Thymus (tissue), 11 donors: ENCODE data around the gene ASTL. TPM values are rescaled to one million over a fixed set of nuclear protein-coding genes. Genes with fewer than 3 reads are reported as not detected.

Experiments used
- DNase-seq, 9 donors: peaks; one replicate each; pipeline ENCODE4 v3.0.0-alpha.2; 2013; ENCODE audit warnings: low spot score in 9 of 9, low read depth in 6 of 9, missing footprints in 1 of 9
- H3K27ac ChIP-seq, 2 donors: one replicate each; pipeline ENCODE4 v1.5.1; 2013; ENCODE audit warnings: control low read depth in 1 of 2, low read depth in 1 of 2, low read length in 1 of 2, mild to moderate bottlenecking in 1 of 2, moderate library complexity in 1 of 2
- H3K27me3 ChIP-seq, 2 donors: one replicate each; pipeline ENCODE4 v1.5.1; 2013; ENCODE audit warnings: low read length in 1 of 2; ENCODE audit not compliant: control insufficient read depth in 2 of 2, insufficient read depth in 1 of 2
- H3K36me3 ChIP-seq, 2 donors: one replicate each; pipeline ENCODE4 v1.5.1; 2013; ENCODE audit warnings: low read length in 1 of 2, mild to moderate bottlenecking in 1 of 2, moderate library complexity in 1 of 2; ENCODE audit not compliant: control insufficient read depth in 2 of 2, insufficient read depth in 2 of 2
- H3K4me1 ChIP-seq, 2 donors: one replicate each; pipeline ENCODE4 v1.5.1; 2013; ENCODE audit warnings: low read length in 2 of 2; ENCODE audit not compliant: control insufficient read depth in 2 of 2, insufficient read depth in 2 of 2
- H3K4me3 ChIP-seq, 2 donors: one replicate each; pipeline ENCODE4 v1.5.1; 2013; ENCODE audit warnings: low read length in 2 of 2, control low read depth in 1 of 2, mild to moderate bottlenecking in 1 of 2
- H3K9me3 ChIP-seq, 2 donors: one replicate each; pipeline ENCODE4 v1.5.1; 2013; ENCODE audit warnings: low read length in 1 of 2, mild to moderate bottlenecking in 1 of 2; ENCODE audit not compliant: control insufficient read depth in 2 of 2, insufficient read depth in 1 of 2
- WGBS: extraction: QIAGEN DNeasy Blood & Tissue Kit; methylation state at CpG from one replicate; pipeline ENCODE4 v1.1.7; 2013; 5-methylcytosine and 5-hydroxymethylcytosine counted together
- polyA plus RNA-seq: library from polyadenylated mRNA; stranded (reverse); fragments of 200-250 nt; gene quantifications from one replicate; pipeline ENCODE4 v1.2.3, GENCODE V29; 2013
- total RNA-seq: library from RNA; stranded (reverse); fragments of 120-200 nt; gene quantifications from one replicate; pipeline ENCODE4 v1.2.4, GENCODE V29; 2013
- donor health status: healthy.

Gene ASTL
- total and polyA plus RNA-seq, 2 donors = 0.42 to 2.9 TPM

GRCh38 chr2:96102596-96103186 lies 35.6 kb downstream of the ASTL start:
- Histone ChIP-seq H3K27me3 (peaks cover 0 to 6% of the 10 kb centered on the region in 2 donors), H3K9me3 (peaks cover 7 to 19% of the 10 kb centered on the region in 2 donors), H3K27ac (no peak overlapping the region), H3K4me1 (peaks cover 0 to under 1% of the 10 kb centered on the region in 2 donors), H3K36me3 (no peaks in the 10 kb centered on the region), H3K4me3 (no peak overlapping the region)
- DNase-seq = no peak
- WGBS = 98% methylated on average over 15 of the region's 15 CpGs

GRCh38 chr2:96100893-96101304 lies 37.4 kb downstream of the ASTL start:
- H3K27me3 ChIP-seq = peaks cover 0 to 2% of the 10 kb centered on the region in 2 donors
- H3K27ac ChIP-seq = no peak overlapping the region
- no peaks in the 10 kb centered on the region for H3K36me3 ChIP-seq
- 90% methylated on average over 3 of the region's 3 CpGs for WGBS
- no peak overlapping the region for H3K4me3 ChIP-seq
- H3K9me3 ChIP-seq = peaks cover 6 to 18% of the 10 kb centered on the region in 2 donors
- no peak for DNase-seq
- H3K4me1 ChIP-seq = no peaks in the 10 kb centered on the region

DNA sequence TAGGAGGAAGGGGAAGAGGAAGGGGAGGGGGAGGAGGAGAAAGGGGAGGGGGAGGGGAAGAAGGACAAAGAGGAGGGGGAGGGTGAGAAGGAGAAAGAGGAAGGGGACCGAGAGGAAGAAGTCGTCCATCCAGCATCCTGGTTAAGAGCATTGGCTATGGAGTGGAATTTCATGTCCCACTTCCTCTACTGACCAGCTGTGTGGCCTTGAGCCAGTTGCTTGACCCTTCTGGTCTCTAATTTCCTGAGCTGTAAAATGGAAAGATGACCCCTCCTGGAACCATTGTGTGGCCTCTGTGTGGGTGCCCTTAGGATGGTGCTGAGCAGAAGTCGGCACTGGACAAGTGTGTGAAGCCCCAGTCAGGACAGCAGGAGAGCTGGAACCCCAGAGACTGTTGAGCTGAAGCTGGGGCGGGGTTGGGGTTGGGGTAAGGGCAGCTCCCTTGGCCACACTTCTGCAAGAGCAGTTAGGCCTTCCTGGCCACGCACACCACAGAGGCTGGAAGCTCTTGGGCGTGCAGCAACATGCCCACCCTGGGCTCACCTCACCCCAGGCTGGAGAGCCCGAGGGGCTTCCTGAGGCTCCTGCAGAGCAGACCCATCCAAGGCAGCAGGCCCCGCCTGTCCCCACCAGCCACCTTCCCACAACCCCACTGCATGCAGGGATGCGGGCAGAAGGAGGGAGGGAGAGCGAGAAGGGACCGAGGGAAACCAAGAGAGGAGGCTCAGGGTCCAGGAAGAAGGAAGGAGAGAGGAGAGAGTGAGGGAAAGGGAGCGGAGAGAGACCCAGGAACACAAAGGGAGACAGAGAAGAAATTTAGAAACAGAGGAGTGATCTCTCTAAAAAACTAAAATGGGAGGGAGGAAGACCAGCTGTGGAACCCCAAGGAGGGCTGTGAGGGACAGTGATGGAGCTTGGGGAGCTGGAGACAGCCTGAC lies 38.2 kb downstream of the ASTL start:
- no peak for DNase-seq
- H3K27me3 ChIP-seq = peaks cover 0 to 2% of the 10 kb centered on the region in 2 donors
- no peaks in the 10 kb centered on the region for H3K36me3 ChIP-seq
- H3K9me3 ChIP-seq = peaks cover 2 to 10% of the 10 kb centered on the region in 2 donors
- no peak overlapping the region for H3K27ac ChIP-seq
- 83% methylated on average over 12 of the region's 12 CpGs for WGBS
- H3K4me3 ChIP-seq = no peak overlapping the region
- no peaks in the 10 kb centered on the region for H3K4me1 ChIP-seq

DNA sequence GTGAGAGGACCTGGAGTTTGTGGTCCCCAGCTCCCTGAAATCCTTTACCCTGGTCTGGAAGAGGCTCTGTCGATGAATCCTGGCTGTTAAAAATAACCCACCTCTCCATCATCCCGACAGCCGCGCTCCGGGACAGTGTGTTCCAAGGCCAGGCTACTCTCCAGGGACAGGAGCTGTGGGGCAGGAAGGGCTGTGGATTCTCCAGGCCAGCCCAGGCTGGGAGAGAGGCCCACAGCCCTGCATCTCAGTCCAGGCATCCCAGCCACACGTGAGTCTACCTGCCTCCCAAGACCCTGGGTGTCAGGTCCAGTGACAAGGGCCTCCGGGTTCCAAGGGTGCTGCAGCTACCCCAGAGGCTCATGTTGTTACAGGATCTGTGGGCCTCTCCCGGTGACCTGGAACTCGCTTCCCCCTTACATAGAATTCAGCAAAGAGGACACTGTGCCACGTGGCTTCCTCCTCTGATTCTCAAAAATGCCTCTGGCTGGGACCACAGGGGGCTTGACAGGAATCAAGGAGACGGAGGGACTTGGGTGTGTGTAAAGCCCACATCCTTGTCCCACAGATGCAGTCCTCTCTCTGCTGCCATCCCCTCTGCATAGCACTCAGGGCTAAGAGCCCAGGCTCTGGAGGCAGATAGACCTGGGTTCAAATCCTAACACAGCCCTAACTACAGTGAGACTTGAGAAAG lies 39.3 kb downstream of the ASTL start:
- DNase-seq = no peak
- WGBS = 93% methylated on average over 11 of the region's 11 CpGs

DNA sequence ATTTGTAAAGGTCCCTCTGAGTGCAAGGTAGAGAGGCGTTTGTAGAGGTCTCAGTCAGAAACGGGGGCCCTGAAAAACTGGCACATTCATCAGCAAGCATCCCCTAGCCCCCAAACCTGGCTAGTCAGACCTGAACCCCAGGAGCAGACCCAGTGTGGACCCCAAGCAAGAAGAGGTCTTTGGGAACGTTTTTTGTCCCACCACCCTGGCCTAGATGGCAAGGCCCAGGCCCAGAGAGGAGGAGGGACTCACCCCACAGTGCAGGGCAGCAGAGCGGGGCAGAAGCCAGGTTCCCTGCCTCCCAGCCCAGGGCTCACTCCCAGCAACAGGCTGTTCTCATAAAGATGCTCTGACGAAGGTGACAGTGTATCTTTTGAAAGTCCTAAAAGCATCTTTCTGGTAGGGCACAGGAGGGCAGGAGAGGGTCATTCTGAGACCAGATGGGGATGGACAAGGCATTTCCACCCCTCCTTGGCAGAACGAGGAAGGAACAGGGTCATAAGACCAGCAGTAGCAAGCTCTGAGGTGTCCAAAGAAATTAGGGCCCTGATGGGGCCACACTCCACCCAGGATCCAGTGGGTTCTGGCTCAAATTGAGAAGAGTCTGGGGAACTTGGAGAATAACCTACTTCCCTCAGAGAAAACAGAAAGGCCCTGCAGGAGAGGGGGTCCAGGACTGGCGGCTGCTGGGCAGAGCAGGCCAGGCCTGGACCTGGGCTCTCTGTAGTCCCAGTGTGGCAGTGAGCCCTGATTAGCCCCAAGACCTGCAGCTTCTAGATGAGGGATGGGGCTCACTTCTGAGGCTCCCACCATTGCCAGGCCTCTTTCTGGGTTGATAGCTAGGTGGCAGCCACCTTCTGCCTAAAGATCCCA lies 40.1 kb downstream of the ASTL start:
- no peak for DNase-seq
- no peak overlapping the region for H3K27ac ChIP-seq
- 95% methylated on average over 7 of the region's 7 CpGs for WGBS

More for the DNA sequence above, 39.3 kb downstream of the ASTL start:
- Histone ChIP-seq H3K36me3 (no peaks in the 10 kb centered on the region), H3K4me1 (no peaks in the 10 kb centered on the region), H3K4me3 (no peak overlapping the region), H3K27me3 (peaks cover 0 to 2% of the 10 kb centered on the region in 2 donors), H3K9me3 (no peaks in the 10 kb centered on the region), H3K27ac (no peak overlapping the region)

GRCh38 chr2:96097441-96097840 lies 40.9 kb downstream of the ASTL start:
- Histone ChIP-seq H3K27me3 (peaks cover 0 to 2% of the 10 kb centered on the region in 2 donors), H3K36me3 (no peaks in the 10 kb centered on the region), H3K4me3 (no peak overlapping the region), H3K4me1 (no peaks in the 10 kb centered on the region), H3K9me3 (no peaks in the 10 kb centered on the region), H3K27ac (no peak overlapping the region)
- 96% methylated on average over 5 of the region's 5 CpGs for whole genome bisulfite sequencing
- DNase-seq = no peak

More for the DNA sequence above, 40.1 kb downstream of the ASTL start:
- H3K27me3 ChIP-seq = peaks cover 0 to 2% of the 10 kb centered on the region in 2 donors
- no peaks in the 10 kb centered on the region for H3K9me3 ChIP-seq
- H3K36me3 ChIP-seq = no peaks in the 10 kb centered on the region
- H3K4me3 ChIP-seq = no peak overlapping the region
- no peaks in the 10 kb centered on the region for H3K4me1 ChIP-seq

GRCh38 chr2:96095116-96095636 lies 43.1 kb downstream of the ASTL start:
- Histone ChIP-seq H3K27me3 (no peaks in the 10 kb centered on the region), H3K36me3 (no peaks in the 10 kb centered on the region), H3K4me3 (no peak overlapping the region), H3K27ac (no peak overlapping the region), H3K9me3 (no peaks in the 10 kb centered on the region), H3K4me1 (no peaks in the 10 kb centered on the region)
- no peak for DNase-seq
- 94% methylated on average over 7 of the region's 7 CpGs for WGBS

- Histone ChIP-seq H3K4me1 (no peaks in the 10 kb centered on the region), H3K27ac (no peak overlapping the region), H3K9me3 (no peaks in the 10 kb centered on the region), H3K36me3 (no peaks in the 10 kb centered on the region), H3K27me3 (no peaks in the 10 kb centered on the region), H3K4me3 (no peak overlapping the region)
- DNase-seq = no peak
- WGBS = 96% methylated on average over 4 of the region's 4 CpGs
These were observed 44.8 kb downstream of the ASTL start for GRCh38 chr2:96093528-96093927.
